ENCODE measurements around the gene CD4.

CD4 gene

GRCh38 chr12:6778574-6779550, 10.5 kb upstream of the CD4 start:
- DNase-seq: peak; percentile 92

GRCh38 chr12:6779708-6780432, 9.5 kb upstream of the CD4 start:
- no peak for DNase-seq

- peak; percentile 39 for DNase-seq
These were observed 8.8 kb upstream of the CD4 start for GRCh38 chr12:6780573-6780972.

GRCh38 chr12:6782119-6782518, 7.2 kb upstream of the CD4 start:
- DNase-seq: no peak

- no peak for DNase-seq
These were observed 6.3 kb upstream of the CD4 start for GRCh38 chr12:6782850-6783566.

GRCh38 chr12:6783828-6784227, 5.5 kb upstream of the CD4 start:
- DNase-seq: no peak

GRCh38 chr12:6784296-6784695, 5.0 kb upstream of the CD4 start:
- DNase-seq: no peak

- DNase-seq: no peak
These were observed 4.6 kb upstream of the CD4 start for GRCh38 chr12:6784761-6785160.

- DNase-seq: no peak
These were observed 2.8 kb upstream of the CD4 start for GRCh38 chr12:6786416-6787094.

- DNase-seq: no peak
These were observed 2.0 kb upstream of the CD4 start for GRCh38 chr12:6787309-6787708.

- peak; percentile 65 for DNase-seq
These were observed 1.3 kb downstream of the CD4 start for GRCh38 chr12:6790496-6791150.

- DNase-seq: no peak
These were observed 2.7 kb downstream of the CD4 start for GRCh38 chr12:6791931-6792520.

GRCh38 chr12:6792522-6793201, 3.3 kb downstream of the CD4 start:
- peak; percentile 32 for DNase-seq

- no peak for DNase-seq
These were observed 5.8 kb downstream of the CD4 start for GRCh38 chr12:6795088-6795487.

GRCh38 chr12:6796576-6796975, 7.2 kb downstream of the CD4 start:
- DNase-seq: no peak

- no peak for DNase-seq
These were observed 9.8 kb downstream of the CD4 start for GRCh38 chr12:6799147-6799546.

GRCh38 chr12:6807170-6807569, 17.8 kb downstream of the CD4 start:
- DNase-seq: no peak

GRCh38 chr12:6809056-6809455, 19.7 kb downstream of the CD4 start:
- no peak for DNase-seq

GRCh38 chr12:6810758-6811157, 21.4 kb downstream of the CD4 start:
- DNase-seq: no peak

- DNase-seq: no peak
These were observed 24.0 kb downstream of the CD4 start for GRCh38 chr12:6813363-6813762.

GRCh38 chr12:6816598-6816997, 27.3 kb downstream of the CD4 start:
- DNase-seq: no peak

All from stimulated activated CD4-positive, alpha-beta T cell treated with anti-CD3 and anti-CD28 coated beads, Interleukin-4, amount 100 ng/mL, for 24 hours (primary cell).